K562 (cell line): ENCODE data around the gene RHEB. TPM values are rescaled to one million over a fixed set of nuclear protein-coding genes. Genes with fewer than 3 reads are reported as not detected.

Experiments
- CBFA2T3 ChIP-seq: fragments of 450-650 bp; IDR thresholded peaks from 2 replicates; pipeline ENCODE4 v1.6.1; 2017
- CBX3 ChIP-seq, 2 experiments: IDR thresholded peaks; 1 replicate in 1 of 2; 2 replicates in 1 of 2; pipeline ENCODE4 v1.6.1; 2012; ENCODE audit warnings: inconsistent platforms in 2 of 2, low read length in 2 of 2, borderline replicate concordance in 1 of 2, control low read depth in 1 of 2
- CEBPB ChIP-seq: fragments of 450-650 bp; IDR thresholded peaks from 2 replicates; pipeline ENCODE4 v1.6.1; 2016; ENCODE audit warnings: missing genetic modification characterization, missing compliant biosample characterization
- CHD1 ChIP-seq: fragments of 200-600 bp; sonication (generic); IDR thresholded peaks from one replicate; pipeline ENCODE4 v1.6.1; 2012; ENCODE audit warnings: mild to moderate bottlenecking, moderate library complexity, low read length, inconsistent platforms
- DIDO1 ChIP-seq: fragments of 450-650 bp; IDR thresholded peaks from 2 replicates; pipeline ENCODE4 v1.6.1; 2016; ENCODE audit warnings: low read depth, missing biosample characterization, missing genetic modification characterization
- FOS ChIP-seq: IDR thresholded peaks from 3 replicates; pipeline ENCODE4 v1.6.1; 2011; ENCODE audit not compliant: insufficient read length; ENCODE audit errors: extremely low read depth
- FOSL1 ChIP-seq: fragments of 200-800 bp; sonication (Bioruptor generic); conservative IDR thresholded peaks from 2 replicates; pipeline ENCODE4 v1.6.1; 2016; ENCODE audit warnings: missing genetic modification characterization, missing compliant biosample characterization
- HOMEZ ChIP-seq: fragments of 250-450 bp; sonication (Bioruptor Pico); IDR thresholded peaks from 2 replicates; pipeline ENCODE4 v1.4.0; 2020; ENCODE audit warnings: mild to moderate bottlenecking, moderate library complexity
- HOXB6 ChIP-seq: fragments of 250-450 bp; sonication (Bioruptor Pico); IDR thresholded peaks from 2 replicates; pipeline ENCODE4 v1.5.1; 2022; ENCODE audit warnings: mild to moderate bottlenecking, borderline replicate concordance
- KDM2B ChIP-seq: fragments of 250-450 bp; sonication (Bioruptor Pico); IDR thresholded peaks from 2 replicates; pipeline ENCODE4 v1.8.0; 2021; ENCODE audit warnings: mild to moderate bottlenecking, moderate library complexity
- MEIS2 ChIP-seq: fragments of 450-650 bp; IDR thresholded peaks from 2 replicates; pipeline ENCODE4 v1.6.1; 2014; ENCODE audit warnings: mild to moderate bottlenecking; ENCODE audit not compliant: partially characterized antibody
- MNT ChIP-seq, 2 experiments: fragments of 450-650 bp; conservative IDR thresholded peaks; 2 replicates each; pipeline ENCODE4 v1.6.1; 2017; ENCODE audit warnings: mild to moderate bottlenecking in 2 of 2, moderate library complexity in 2 of 2
- PHB2 ChIP-seq: fragments of 450-650 bp; IDR thresholded peaks from 2 replicates; pipeline ENCODE4 v1.6.1; 2017; ENCODE audit warnings: low read depth
- RFX5 ChIP-seq: IDR thresholded peaks from 2 replicates; pipeline ENCODE4 v1.6.1; 2011; ENCODE audit warnings: low read depth, mild to moderate bottlenecking, improper control_type of control experiment, low read length
- SIN3B ChIP-seq: fragments of 450-650 bp; IDR thresholded peaks from 2 replicates; pipeline ENCODE4 v1.6.1; 2017; ENCODE audit warnings: low read depth, mild to moderate bottlenecking, moderate library complexity
- TARDBP ChIP-seq: fragments of 450-650 bp; IDR thresholded peaks from 2 replicates; pipeline ENCODE4 v1.6.1; 2016
- ZBTB12 ChIP-seq: fragments of 250-450 bp; sonication (Bioruptor Pico); IDR thresholded peaks from 2 replicates; pipeline ENCODE4 v1.4.0; 2020
- ZBTB33 ChIP-seq: sonication (generic); formaldehyde crosslinking; IDR thresholded peaks from 2 replicates; pipeline ENCODE4 v1.8.1; 2023; ENCODE audit warnings: mild to moderate bottlenecking, missing genetic modification reagents
- ZNF175 ChIP-seq: fragments of 200-800 bp; sonication (Bioruptor generic); IDR thresholded peaks from 2 replicates; pipeline ENCODE4 v1.6.1; 2016; ENCODE audit warnings: low read depth, mild to moderate bottlenecking, missing genetic modification characterization, missing compliant biosample characterization
- ZNF232 ChIP-seq: sonication (generic); formaldehyde crosslinking; IDR thresholded peaks from 2 replicates; pipeline ENCODE4 v1.8.0; 2022; ENCODE audit warnings: mild to moderate bottlenecking, missing genetic modification reagents
- ZNF395 ChIP-seq: fragments of 200-800 bp; sonication (Bioruptor generic); IDR thresholded peaks from 2 replicates; pipeline ENCODE4 v1.6.1; 2017; ENCODE audit warnings: missing genetic modification characterization, missing compliant biosample characterization
- ZNF41 ChIP-seq: fragments of 250-450 bp; sonication (Bioruptor Pico); conservative IDR thresholded peaks from 2 replicates; pipeline ENCODE4 v1.4.0; 2020; ENCODE audit warnings: mild to moderate bottlenecking
- polyA plus RNA-seq, 8 experiments: library from polyadenylated mRNA; depleted of rRNA in 4 of 8; stranded (reverse) in 5 of 8; unstranded in 3 of 8; fragments of >200 nt; fragmentation: Nextera tagmentation in 2 of 8; fragmentation: Illumina TruSeq in 1 of 8; extraction: Ambion mirVana in 2 of 8; extraction: Trizol in 1 of 8; gene quantifications; 2 replicates each; pipeline versions ENCODE4 v1.2.1 to v1.2.3, GENCODE V29; 2011 to 2014; ENCODE audit warnings: inconsistent platforms in 1 of 8, missing spikeins in 1 of 8
- total RNA-seq, 7 experiments: library from RNA; depleted of rRNA in 6 of 7; stranded (reverse); fragments of >200 nt in 6 of 7; fragmentation: Illumina TruSeq in 2 of 7; extraction: Trizol in 2 of 7; gene quantifications; 2 replicates each; pipeline versions ENCODE4 v1.2.1 to v1.2.3, GENCODE V29; 2011 to 2021; ENCODE audit warnings: low replicate concordance in 1 of 7

Gene RHEB
- total and polyA plus RNA-seq, 9 of the 15 experiments (the other 6 are each of a cell fraction or from before 2014, with no cell fraction given): 28.5 to 249 (median 182) TPM

GRCh38 chr7:151519765-151520418 lies at the start of gene RHEB (continued):
- TF ChIP-seq MNT (conservative IDR thresholded peaks at IDR 0.05): peak; percentile 98 to 99
- peak; percentile 69; the same call in 1 of the 2 replicates for TF ChIP-seq KDM2B (CRISPR knock-in tag)
- peak; percentile 37 for TF ChIP-seq MEIS2
- TF ChIP-seq ZNF232 (CRISPR knock-in tag): no peak
- TF ChIP-seq TARDBP: no peak
- no peak for TF ChIP-seq ZNF41
- TF ChIP-seq CEBPB (tag): peak; percentile 81
- TF ChIP-seq ZNF395 (CRISPR knock-in tag): peak; percentile 91
- no peak for TF ChIP-seq SIN3B
- no peak for TF ChIP-seq PHB2
- no peak for TF ChIP-seq ZBTB33 (CRISPR knock-in tag)
- TF ChIP-seq CHD1: no peak
- TF ChIP-seq DIDO1: no peak; the same call in 1 of the 2 replicates
- peak; percentile 74 for TF ChIP-seq RFX5
- TF ChIP-seq ZNF175: 0 out of 2 replicates have a peak, but pooled peaks have one; percentile 16
- no peak for TF ChIP-seq HOXB6 (CRISPR knock-in tag)
- no peak for TF ChIP-seq CBFA2T3
- peak; percentile 71 for TF ChIP-seq FOS
- TF ChIP-seq HOMEZ (CRISPR knock-in tag): no peak
- peak in 1 of 2 experiments; percentile 98; a peak in 2 of 3 replicates for TF ChIP-seq CBX3 (IDR thresholded peaks at IDR 0.05; ENCODE audit: borderline replicate concordance in 1 of 2, low read length in 2 of 2)
- TF ChIP-seq ZBTB12 (CRISPR knock-in tag): peak; percentile 90
- peak; percentile 67 for TF ChIP-seq FOSL1 (tag)
